GM21423 (cell line): Measurements from ENCODE around the gene GTF3C2.

Source experiments
- ATAC-seq: cut with Tn5 transposase; IDR thresholded peaks from one replicate; pipeline ENCODE4 v1.9.1; 2021; ENCODE audit warnings: mild to moderate bottlenecking, moderate library complexity; ENCODE audit not compliant: unreplicated experiment

The GTF3C2 gene

DNA sequence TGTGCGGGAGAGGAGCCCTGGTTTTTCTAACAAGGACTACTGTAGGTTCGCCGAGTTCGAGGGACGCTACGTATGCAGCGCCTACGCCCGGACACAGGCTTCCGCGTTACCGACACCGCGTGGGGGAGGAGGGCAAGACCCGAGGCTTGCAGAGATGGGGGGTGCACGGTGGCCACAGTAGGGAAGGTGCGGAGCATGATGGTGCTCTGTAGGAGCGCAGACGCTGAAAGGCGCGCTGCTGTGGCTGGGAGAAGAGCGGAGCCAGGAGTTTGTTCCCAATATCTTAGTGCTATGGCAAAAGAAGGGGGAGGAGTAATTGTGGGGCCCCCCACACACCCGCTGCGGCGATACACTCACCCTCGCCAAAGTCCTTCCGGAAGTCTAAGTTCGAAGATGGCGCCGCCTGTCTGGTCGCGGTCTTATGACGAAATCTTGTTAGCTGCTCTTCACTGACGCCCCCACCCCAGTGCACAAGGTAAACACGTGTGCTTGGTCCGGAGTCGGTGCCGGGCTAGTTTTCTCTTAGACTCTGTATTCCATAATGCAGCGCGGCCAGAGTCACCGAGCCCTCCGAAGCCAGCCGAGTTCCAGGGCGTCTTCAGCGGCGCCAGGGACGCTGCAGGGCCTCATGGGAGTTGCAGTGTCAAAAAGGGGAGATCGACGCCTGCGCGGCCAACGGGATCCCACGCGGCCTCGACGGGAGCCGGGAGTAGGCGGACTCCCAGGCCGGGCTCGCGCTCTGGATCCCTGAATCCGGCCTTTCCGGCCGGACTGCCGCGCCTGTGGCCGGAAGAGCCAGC lies at the start of gene GTF3C2:
Gene GTF3C2 (minus strand): TSS at position 383 of the 800 bp plus-strand sequence. CDS start 13,210 bp downstream, outside the sequence.
- ATAC-seq = peak; percentile 83

GRCh38 chr2:27400348-27401135 lies 44.0 kb upstream of the GTF3C2 start:
- no peak for ATAC-seq

DNA sequence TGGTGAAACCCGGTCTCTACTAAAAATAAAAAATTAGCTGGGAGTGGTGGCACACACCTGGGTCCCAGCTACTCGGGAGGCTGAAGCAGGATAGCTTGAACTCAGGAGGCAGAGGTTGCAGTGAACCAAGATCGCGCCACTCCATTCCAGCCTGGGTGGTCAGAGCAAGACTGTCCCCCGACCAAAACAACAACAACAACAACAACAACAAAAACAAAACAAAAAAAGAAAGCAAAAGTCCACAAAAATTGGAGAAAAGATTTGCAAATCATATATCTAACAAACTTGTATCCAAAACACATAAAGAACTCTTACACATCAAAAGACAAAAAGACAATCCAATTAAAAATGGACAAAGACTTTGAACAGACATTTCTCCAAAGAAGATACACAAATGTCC lies 42.4 kb upstream of the GTF3C2 start:
- no peak for ATAC-seq

- ATAC-seq = no peak
These were observed 36.7 kb upstream of the GTF3C2 start for GRCh38 chr2:27393225-27393624.

DNA sequence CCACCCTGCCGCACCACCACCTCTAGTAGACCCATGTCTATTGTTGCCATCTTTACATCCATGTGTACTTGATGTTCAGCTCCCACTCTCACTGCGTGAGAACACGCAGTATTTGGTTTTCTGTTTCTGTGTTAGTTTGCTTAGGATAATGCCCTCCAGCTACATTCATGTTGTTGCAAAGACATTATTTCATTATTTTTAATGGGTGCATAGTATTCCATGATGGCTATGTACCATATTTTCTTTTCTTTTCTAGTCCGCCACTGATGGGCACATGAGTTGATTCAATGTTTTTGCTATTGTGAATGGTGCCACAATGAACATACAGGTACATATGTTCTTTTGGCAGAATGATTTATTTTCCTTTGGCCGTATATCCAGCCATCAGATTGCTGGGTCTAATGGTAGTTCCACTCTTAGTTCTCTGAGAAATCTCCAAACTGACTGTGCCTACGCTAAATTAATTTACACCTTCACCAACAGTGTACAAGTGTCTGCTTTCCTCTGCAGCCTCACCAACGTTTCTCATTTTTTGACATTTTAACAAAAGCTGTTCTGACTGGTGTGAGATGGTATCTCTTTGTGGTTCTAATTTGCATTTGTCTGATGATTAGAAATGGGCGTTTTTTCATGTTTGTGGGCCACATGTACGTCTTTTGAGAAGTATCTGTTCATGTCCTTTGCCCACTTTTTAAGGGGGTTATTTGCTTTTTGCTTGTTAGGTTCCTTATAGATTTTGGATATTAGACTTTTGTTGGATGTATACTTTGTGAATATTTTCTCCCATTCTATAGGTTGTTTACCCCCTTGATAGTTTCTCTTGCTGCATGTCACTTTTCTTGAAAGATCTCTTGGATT lies 34.5 kb upstream of the GTF3C2 start:
- no peak for ATAC-seq

DNA sequence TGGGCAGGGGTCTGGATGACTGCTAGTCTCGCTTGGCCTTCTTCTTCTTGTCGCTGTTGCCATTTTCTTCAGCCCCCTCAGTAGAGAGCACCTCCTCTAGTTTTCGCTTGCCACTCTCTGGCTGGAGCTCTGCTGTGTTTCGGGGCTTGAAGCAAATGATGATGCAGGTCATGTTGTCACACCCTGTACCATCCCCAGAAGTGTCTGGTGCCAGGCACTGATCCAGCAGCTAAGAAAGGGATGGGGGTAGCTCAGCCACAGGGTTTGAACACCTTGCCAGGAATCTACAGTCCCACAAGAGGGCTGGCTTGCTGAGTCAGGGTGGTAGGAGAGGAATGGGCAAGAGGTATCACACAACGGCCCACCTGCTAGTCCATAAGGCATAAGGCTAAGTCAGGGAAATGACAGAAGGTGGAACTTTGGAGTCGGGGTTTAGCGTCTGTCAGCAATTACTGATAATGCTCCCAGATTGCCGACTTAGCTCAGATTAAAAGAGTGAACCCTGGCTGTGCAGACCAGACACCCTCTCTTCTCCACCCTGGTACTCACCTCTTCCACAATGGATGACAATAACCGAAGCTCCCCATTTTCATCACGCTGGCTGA lies 25.1 kb upstream of the GTF3C2 start:
- ATAC-seq = no peak

GRCh38 chr2:27380626-27381545 lies 24.3 kb upstream of the GTF3C2 start, which contains the start of gene ZNF513:
Gene ZNF513 (minus strand): TSS chr2:27380734. CDS start chr2:27380526, 208 bp downstream.
- ATAC-seq = peak; percentile 83

GRCh38 chr2:27379836-27380625 lies 23.5 kb upstream of the GTF3C2 start:
- ATAC-seq = peak; percentile 31

GRCh38 chr2:27379383-27379835 lies 22.8 kb upstream of the GTF3C2 start:
- ATAC-seq = no peak

DNA sequence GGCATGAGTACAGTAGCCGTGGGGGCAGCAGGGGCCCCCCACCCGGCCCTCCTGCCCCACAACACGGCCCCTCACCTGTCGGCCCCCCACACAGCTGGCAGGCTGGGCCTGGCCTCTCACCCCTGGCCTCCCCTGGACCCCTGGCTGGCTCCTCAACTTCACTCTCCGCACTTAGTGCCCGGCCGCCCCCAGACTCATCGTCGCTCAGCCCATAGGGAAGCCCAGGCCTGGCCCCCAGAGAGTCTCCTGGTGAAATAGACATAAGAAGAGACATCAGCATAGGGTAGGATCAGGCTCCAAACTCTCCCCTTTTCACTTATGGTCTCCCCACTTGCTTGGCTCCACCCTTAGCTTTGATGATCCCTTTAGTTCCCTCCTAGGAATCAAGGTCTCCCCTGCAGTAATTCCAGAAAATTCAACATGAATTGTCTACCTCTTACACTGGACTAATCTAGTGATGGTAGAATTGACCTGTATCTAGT lies 22.3 kb upstream of the GTF3C2 start:
- no peak for ATAC-seq

- no peak for ATAC-seq
These were observed 21.7 kb upstream of the GTF3C2 start for GRCh38 chr2:27378096-27378808.

GRCh38 chr2:27377618-27378095 lies 21.1 kb upstream of the GTF3C2 start:
- no peak for ATAC-seq

GRCh38 chr2:27376866-27377617 lies 20.5 kb upstream of the GTF3C2 start:
- ATAC-seq = no peak

GRCh38 chr2:27376151-27376865 lies 19.7 kb upstream of the GTF3C2 start:
- ATAC-seq = no peak

DNA sequence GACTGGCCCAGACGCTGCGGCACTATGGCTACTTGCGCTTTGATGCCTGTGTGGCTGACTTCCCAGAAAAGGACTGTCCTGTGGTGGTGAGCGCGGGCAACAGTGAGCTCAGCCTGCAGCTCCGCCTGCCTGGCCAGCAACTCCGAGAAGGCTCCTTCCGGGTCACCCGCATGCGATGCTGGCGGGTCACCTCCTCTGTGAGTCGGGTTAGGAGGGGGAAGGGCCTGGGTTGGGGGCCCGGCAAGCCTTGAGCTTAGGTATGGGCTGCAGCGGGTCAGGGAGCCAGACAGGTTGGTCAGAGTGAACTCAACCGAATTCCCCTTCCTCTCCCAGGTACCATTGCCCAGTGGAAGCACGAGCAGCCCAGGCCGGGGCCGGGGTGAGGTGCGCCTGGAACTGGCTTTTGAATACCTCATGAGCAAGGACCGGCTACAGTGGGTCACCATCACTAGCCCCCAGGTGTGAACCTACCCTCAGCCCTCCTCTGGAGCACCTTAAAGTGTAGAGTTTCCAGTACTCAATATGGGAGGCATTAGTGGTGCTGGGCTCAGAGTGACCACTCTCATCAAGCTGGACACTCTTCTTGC lies 19.0 kb upstream of the GTF3C2 start:
- ATAC-seq = no peak

DNA sequence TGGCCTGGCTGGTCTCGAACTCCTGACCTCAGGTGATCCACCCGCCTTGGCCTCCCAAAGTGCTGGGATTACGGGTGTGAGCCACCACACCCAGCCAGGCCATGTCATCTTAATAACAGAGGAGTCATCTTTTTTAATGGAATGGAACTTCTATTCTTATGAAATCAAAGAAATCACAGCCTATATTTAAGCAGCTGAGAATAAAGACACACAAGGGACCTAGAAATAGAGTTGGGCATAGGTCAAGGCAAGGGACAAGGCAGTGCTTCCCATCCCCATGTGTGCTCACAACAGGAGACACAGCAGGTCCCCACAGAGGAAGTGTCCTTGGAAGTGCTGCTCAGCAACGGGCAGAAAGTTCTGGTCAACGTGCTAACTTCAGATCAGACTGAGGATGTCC lies 17.0 kb upstream of the GTF3C2 start:
- no peak for ATAC-seq
